Coronary artery (tissue), 2 donors: Measurements from ENCODE around the gene CEP131.

ENCODE experiments used
- DNase-seq: peaks from one replicate; pipeline ENCODE4 v3.0.0-alpha.2; 2017; ENCODE audit warnings: low spot score
- H3K27ac ChIP-seq, 2 donors: fragments of 200-600 bp; sonication (generic); one replicate each; pipeline ENCODE4 v1.5.1; 2016 to 2019
- H3K4me3 ChIP-seq: fragments of 200-600 bp; sonication (generic); 2 replicates; pipeline ENCODE4 v1.5.1; 2016; ENCODE audit warnings: mild to moderate bottlenecking, moderate library complexity
- CTCF ChIP-seq: fragments of 200-600 bp; sonication (generic); IDR thresholded peaks from one replicate; pipeline ENCODE4 v1.5.1; 2019; ENCODE audit warnings: antibody characterized with exemption

The CEP131 gene

GRCh38 chr17:81161972-81162371 is 60.8 kb downstream of the CEP131 start:
- no peak for DNase-seq
- no peak for TF ChIP-seq CTCF
- Histone ChIP-seq H3K27ac (no peak overlapping the region), H3K4me3 (no peak overlapping the region)

GRCh38 chr17:81161536-81161935 is 61.2 kb downstream of the CEP131 start:
- no peak overlapping the region for H3K27ac ChIP-seq
- DNase-seq, result no peak
- TF ChIP-seq CTCF, result no peak
- no peak overlapping the region for H3K4me3 ChIP-seq

- DNase-seq, result no peak
- Histone ChIP-seq H3K27ac (no peak overlapping the region), H3K4me3 (peak overlapping the region; percentile 62)
- TF ChIP-seq CTCF, result no peak
These were observed 61.9 kb downstream of the CEP131 start for GRCh38 chr17:81160747-81161453.

GRCh38 chr17:81160306-81160705 is 62.5 kb downstream of the CEP131 start:
- no peak for TF ChIP-seq CTCF
- H3K27ac ChIP-seq, result no peak overlapping the region
- no peak for DNase-seq
- peak overlapping the region; percentile 62 for H3K4me3 ChIP-seq

- no peak for TF ChIP-seq CTCF
- peak overlapping the region; percentile 62 for H3K4me3 ChIP-seq
- DNase-seq, result no peak
- H3K27ac ChIP-seq, result no peak overlapping the region
These were observed 63.0 kb downstream of the CEP131 start for GRCh38 chr17:81159611-81160265.

- DNase-seq, result no peak
- H3K4me3 ChIP-seq, result no peak overlapping the region
- no peak for TF ChIP-seq CTCF
- no peak overlapping the region for H3K27ac ChIP-seq
These were observed 63.8 kb downstream of the CEP131 start for GRCh38 chr17:81158688-81159590.
